Esophagus squamous epithelium (tissue), 4 donors: ENCODE results near the gene AASDHPPT.

Experiments
- CTCF ChIP-seq, 6 experiments: fragments of 450-650 bp in 4 of 6; fragments of 200-600 bp in 2 of 6; sonication (generic) in 2 of 6; IDR thresholded peaks; one replicate each; pipeline ENCODE4 v1.5.1; 2016 to 2019; ENCODE audit warnings: antibody characterized with exemption in 6 of 6, mild to moderate bottlenecking in 4 of 6, moderate library complexity in 4 of 6
- POLR2A ChIP-seq, 4 donors: fragments of 450-650 bp; IDR thresholded peaks; one replicate each; pipeline ENCODE4 v1.6.1; 2017; ENCODE audit warnings: antibody characterized with exemption in 4 of 4, mild to moderate bottlenecking in 4 of 4, moderate library complexity in 3 of 4

GRCh38 chr11:106072804-106073203 lies 4.7 kb upstream of the AASDHPPT start:
- no peak for TF ChIP-seq POLR2A (IDR thresholded peaks at IDR 0.05)
- no peak for TF ChIP-seq CTCF (IDR thresholded peaks at IDR 0.05)
